GM21717 (cell line): ENCODE measurements around the gene RITA1.
"Not testable (repeated sequence)": the region's sequence is repeated elsewhere in the genome, so short reads cannot be mapped to it uniquely, and the experiment has no call there.

Experiments used
- ATAC-seq: cut with Tn5 transposase; IDR thresholded peaks from one replicate; pipeline ENCODE4 v1.9.1; 2021; ENCODE audit warnings: mild to moderate bottlenecking, moderate library complexity; ENCODE audit not compliant: unreplicated experiment

Gene RITA1

GRCh38 chr12:113201187-113202177 is 16.0 kb downstream of the RITA1 start:
- ATAC-seq, result no peak

- no peak for ATAC-seq
Measured at GRCh38 chr12:113202300-113203075, 17.0 kb downstream of the RITA1 start.

- ATAC-seq, result no peak
Measured at GRCh38 chr12:113203852-113204760, 18.6 kb downstream of the RITA1 start.

- no peak for ATAC-seq
Measured at GRCh38 chr12:113204804-113205203, 19.3 kb downstream of the RITA1 start.

GRCh38 chr12:113206802-113207201 is 21.3 kb downstream of the RITA1 start:
- not testable (repeated sequence) for ATAC-seq

GRCh38 chr12:113207613-113208040 is 22.1 kb downstream of the RITA1 start:
- peak; percentile 8 for ATAC-seq

- ATAC-seq, result peak; percentile 79
Measured at GRCh38 chr12:113208041-113208934, 22.8 kb downstream of the RITA1 start.

GRCh38 chr12:113211160-113211559 is 25.6 kb downstream of the RITA1 start:
- ATAC-seq, result no peak

- peak; percentile 51 for ATAC-seq
Measured at GRCh38 chr12:113214895-113215400, 29.4 kb downstream of the RITA1 start.

- no peak for ATAC-seq
Measured at GRCh38 chr12:113216027-113216426, 30.5 kb downstream of the RITA1 start.

- ATAC-seq, result peak; percentile 3
Measured at GRCh38 chr12:113220593-113221180, 35.2 kb downstream of the RITA1 start.

GRCh38 chr12:113221181-113221996 is 35.9 kb downstream of the RITA1 start, which contains the start of gene TPCN1:
TPCN1 (plus strand) TSS chr12:113221464; CDS start chr12:113226853, 5,389 bp downstream.
- ATAC-seq, result peak; percentile 89

- peak; percentile 1 for ATAC-seq
Measured at GRCh38 chr12:113221997-113222729, 36.6 kb downstream of the RITA1 start.

GRCh38 chr12:113222730-113223531 is 37.4 kb downstream of the RITA1 start:
- no peak for ATAC-seq

- no peak for ATAC-seq
Measured at GRCh38 chr12:113224955-113225354, 39.4 kb downstream of the RITA1 start.
